Measurements from ENCODE around the gene SPIN2A. TPM values are rescaled to one million over a fixed set of nuclear protein-coding genes. Genes with fewer than 3 reads are reported as not detected.

Gene SPIN2A
- total and polyA plus RNA-seq, 2 donors (not counting 3 experiments of a cell fraction or from before 2014, with no cell fraction given) = 0.22 to 0.75 TPM

DNA sequence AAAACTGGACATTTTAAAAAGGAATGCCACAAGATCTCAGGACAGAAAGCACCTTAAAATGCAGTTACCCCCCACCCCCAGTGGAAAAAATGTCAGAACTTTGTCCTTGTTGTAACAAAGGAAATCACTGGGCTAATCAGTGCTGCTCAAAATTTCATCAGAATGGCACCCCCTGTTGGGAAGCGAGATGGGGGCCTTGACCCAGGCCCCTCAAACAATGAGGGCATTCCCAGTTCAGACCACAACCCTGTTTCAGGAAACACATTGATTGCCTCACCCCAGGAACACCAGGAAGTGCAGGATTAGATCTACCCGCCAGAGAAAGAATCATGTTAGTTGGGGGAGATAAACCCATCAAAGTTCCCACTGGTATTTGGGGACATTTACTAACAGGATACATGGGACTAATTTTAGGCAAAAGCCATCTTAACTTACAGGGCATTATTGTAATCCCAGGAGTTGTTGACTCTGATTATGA lies 32.2 kb downstream of the SPIN2A start:
- Histone ChIP-seq H3K27me3 (ENCODE audit: control insufficient read depth in 2 of 2, insufficient read depth in 2 of 2, low read length in 2 of 2) (no peaks in the 10 kb centered on the region), H3K36me3 (ENCODE audit: control insufficient read depth in 2 of 2, extremely low read depth in 1 of 2, insufficient read depth in 2 of 2, low read length in 2 of 2) (no peaks in the 10 kb centered on the region), H3K9ac (replicated peaks; ENCODE audit: extremely low read depth, insufficient read depth, low read length) (no peak overlapping the region), H4K20me1 (replicated peaks; ENCODE audit: control insufficient read depth, extremely low read depth, insufficient read depth, low read length) (no peaks in the 10 kb centered on the region), H3K79me2 (ENCODE audit: control insufficient read depth, insufficient read depth, low read length) (no peaks in the 10 kb centered on the region), H3K4me3 (replicated peaks in 1 of 3; ENCODE audit: insufficient read depth in 1 of 3, low read depth in 1 of 3, low read length in 3 of 3) (no peak overlapping the region), H2AFZ (ENCODE audit: low read depth, low read length) (no peak overlapping the region), H3K9me1 (replicated peaks; ENCODE audit: control insufficient read depth, extremely low read depth, insufficient read depth, low read length) (no peaks in the 10 kb centered on the region), H3K4me2 (ENCODE audit: insufficient read depth, low read length) (no peak overlapping the region), H3K4me1 (ENCODE audit: control insufficient read depth, extremely low read depth, insufficient read depth, low read length) (no peaks in the 10 kb centered on the region), H3K9me3 (replicated peaks; ENCODE audit: control insufficient read depth, insufficient read depth, low read length) (no peaks in the 10 kb centered on the region), H3K27ac (ENCODE audit: insufficient read depth, low read depth, low read length) (no peak overlapping the region)
- POLR2A ChIA-PET = no interaction called here
- CTCF ChIA-PET = no interaction called here
- no peak for FAIRE-seq
- TF ChIP-seq, protein P1, sequence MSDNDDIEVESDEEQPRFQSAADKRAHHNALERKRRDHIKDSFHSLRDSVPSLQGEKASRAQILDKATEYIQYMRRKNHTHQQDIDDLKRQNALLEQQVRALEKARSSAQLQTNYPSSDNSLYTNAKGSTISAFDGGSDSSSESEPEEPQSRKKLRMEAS (IDR thresholded peaks at IDR 0.05; ENCODE audit: insufficient read depth, insufficient read length) = no peak
- TF ChIP-seq JUN (IDR thresholded peaks at IDR 0.05; ENCODE audit: borderline replicate concordance, insufficient read depth, insufficient read length, low read depth) = no peak
- no peak for TF ChIP-seq EZH2 (IDR thresholded peaks at IDR 0.05; ENCODE audit: borderline replicate concordance, low read depth, low read length, severe bottlenecking)
- TF ChIP-seq, protein P2, sequence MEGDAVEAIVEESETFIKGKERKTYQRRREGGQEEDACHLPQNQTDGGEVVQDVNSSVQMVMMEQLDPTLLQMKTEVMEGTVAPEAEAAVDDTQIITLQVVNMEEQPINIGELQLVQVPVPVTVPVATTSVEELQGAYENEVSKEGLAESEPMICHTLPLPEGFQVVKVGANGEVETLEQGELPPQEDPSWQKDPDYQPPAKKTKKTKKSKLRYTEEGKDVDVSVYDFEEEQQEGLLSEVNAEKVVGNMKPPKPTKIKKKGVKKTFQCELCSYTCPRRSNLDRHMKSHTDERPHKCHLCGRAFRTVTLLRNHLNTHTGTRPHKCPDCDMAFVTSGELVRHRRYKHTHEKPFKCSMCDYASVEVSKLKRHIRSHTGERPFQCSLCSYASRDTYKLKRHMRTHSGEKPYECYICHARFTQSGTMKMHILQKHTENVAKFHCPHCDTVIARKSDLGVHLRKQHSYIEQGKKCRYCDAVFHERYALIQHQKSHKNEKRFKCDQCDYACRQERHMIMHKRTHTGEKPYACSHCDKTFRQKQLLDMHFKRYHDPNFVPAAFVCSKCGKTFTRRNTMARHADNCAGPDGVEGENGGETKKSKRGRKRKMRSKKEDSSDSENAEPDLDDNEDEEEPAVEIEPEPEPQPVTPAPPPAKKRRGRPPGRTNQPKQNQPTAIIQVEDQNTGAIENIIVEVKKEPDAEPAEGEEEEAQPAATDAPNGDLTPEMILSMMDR (IDR thresholded peaks at IDR 0.05; ENCODE audit: extremely low read depth in 1 of 2, insufficient read depth in 1 of 2, low read depth in 1 of 2, low read length in 2 of 2) = no peak
- TF ChIP-seq POLR2AphosphoS5 (IDR thresholded peaks at IDR 0.05; ENCODE audit: insufficient read depth, low read depth, low read length) = no peak
- TF ChIP-seq MYC (IDR thresholded peaks at IDR 0.05; ENCODE audit: low read depth, low read length) = no peak
- TF ChIP-seq GATA2 (IDR thresholded peaks at IDR 0.05; ENCODE audit: insufficient read depth, insufficient read length, low read depth, low read length) = no peak
- TF ChIP-seq POLR2A (IDR thresholded peaks at IDR 0.05; ENCODE audit: low read depth, low read length) = no peak
- no peak for TF ChIP-seq FOS (IDR thresholded peaks at IDR 0.05; ENCODE audit: borderline replicate concordance, insufficient read depth, low read length)
- DNase-seq (ENCODE audit: low read depth, low spot score) = no peak
- intact Hi-C loops (cut with micrococcal nuclease) (no loop called here), dilution Hi-C loops (cut with MboI; ENCODE audit: extremely low pct_ligation_motif_present, low sequenced_read_pairs) (no loop called here)
- BruUV-seq (replicated peaks) = no TSS peak

Data from endothelial cell of umbilical vein (primary cell).